Testis (tissue), 2 donors: ENCODE results near the gene BRAP.

ENCODE experiments used
- POLR2A ChIP-seq: fragments of 450-650 bp; IDR thresholded peaks from one replicate; pipeline ENCODE4 v1.6.1; 2017; ENCODE audit warnings: antibody characterized with exemption, mild to moderate bottlenecking, moderate library complexity
- TF ChIP-seq, protein P1 (sequence below), 3 experiments: fragments of 450-650 bp in 2 of 3; fragments of 200-600 bp in 1 of 3; sonication (generic) in 1 of 3; IDR thresholded peaks; one replicate each; pipeline ENCODE4 v1.5.1; 2016 to 2019; ENCODE audit warnings: antibody characterized with exemption in 3 of 3, mild to moderate bottlenecking in 2 of 3, moderate library complexity in 1 of 3

DNA sequence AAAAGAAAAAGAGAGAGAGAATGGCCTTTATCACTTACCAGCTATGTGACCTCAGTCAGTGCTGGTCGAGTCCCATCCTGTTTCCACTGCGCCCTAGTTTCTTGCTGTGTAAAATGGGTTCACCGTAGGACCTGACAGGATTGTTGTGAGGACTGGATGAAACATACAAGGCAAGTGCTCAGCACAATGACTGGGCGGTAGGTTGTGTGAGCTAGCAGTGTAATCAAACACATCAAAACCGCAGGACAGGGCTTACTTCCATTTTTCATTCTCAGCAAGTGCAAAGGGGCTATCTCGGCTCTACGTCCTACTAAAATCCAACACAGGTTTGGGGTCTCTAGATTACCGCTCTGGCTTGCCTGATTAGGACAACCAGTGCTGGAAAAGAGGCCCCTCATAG is 50.2 kb downstream of the BRAP start:
- TF ChIP-seq, protein P1, sequence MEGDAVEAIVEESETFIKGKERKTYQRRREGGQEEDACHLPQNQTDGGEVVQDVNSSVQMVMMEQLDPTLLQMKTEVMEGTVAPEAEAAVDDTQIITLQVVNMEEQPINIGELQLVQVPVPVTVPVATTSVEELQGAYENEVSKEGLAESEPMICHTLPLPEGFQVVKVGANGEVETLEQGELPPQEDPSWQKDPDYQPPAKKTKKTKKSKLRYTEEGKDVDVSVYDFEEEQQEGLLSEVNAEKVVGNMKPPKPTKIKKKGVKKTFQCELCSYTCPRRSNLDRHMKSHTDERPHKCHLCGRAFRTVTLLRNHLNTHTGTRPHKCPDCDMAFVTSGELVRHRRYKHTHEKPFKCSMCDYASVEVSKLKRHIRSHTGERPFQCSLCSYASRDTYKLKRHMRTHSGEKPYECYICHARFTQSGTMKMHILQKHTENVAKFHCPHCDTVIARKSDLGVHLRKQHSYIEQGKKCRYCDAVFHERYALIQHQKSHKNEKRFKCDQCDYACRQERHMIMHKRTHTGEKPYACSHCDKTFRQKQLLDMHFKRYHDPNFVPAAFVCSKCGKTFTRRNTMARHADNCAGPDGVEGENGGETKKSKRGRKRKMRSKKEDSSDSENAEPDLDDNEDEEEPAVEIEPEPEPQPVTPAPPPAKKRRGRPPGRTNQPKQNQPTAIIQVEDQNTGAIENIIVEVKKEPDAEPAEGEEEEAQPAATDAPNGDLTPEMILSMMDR (IDR thresholded peaks at IDR 0.05), result no peak
- TF ChIP-seq POLR2A, result no peak
